H1 (cell line): Measurements from ENCODE around the gene CCDC154. TPM values are rescaled to one million over a fixed set of nuclear protein-coding genes. Genes with fewer than 3 reads are reported as not detected.

Experiments used
- CTCF ChIA-PET: fragments of 300-600 bp; sonication (Branson Sonifier 250); formaldehyde crosslinking; loops from one replicate; lab custom pipeline; 2021; ENCODE audit not compliant: partially characterized antibody; lab: Charles Lee
- POLR2A ChIA-PET: fragments of 300-600 bp; sonication (Branson Sonifier 250); formaldehyde crosslinking; loops from one replicate; lab custom pipeline; 2021; ENCODE audit warnings: inconsistent platforms; ENCODE audit not compliant: partially characterized antibody; lab: Charles Lee
- DNase-seq, 2 experiments: peaks; one replicate each; pipeline versions ENCODE4 v3.0.0 to v3.0.0-alpha.2; 2010 to 2022; ENCODE audit warnings: low spot score in 2 of 2, low read depth in 1 of 2, mixed read lengths in 1 of 2
- FAIRE-seq: peaks from 2 replicates; lab custom pipeline; 2011; peaks lifted over from hg19 to GRCh38; lab: Jason Lieb, UNC
- H2AFZ ChIP-seq: 2 replicates; pipeline ENCODE4 v1.8.1; 2012; ENCODE audit warnings: low read length, inconsistent platforms
- H2AK5ac ChIP-seq: 2 replicates; pipeline ENCODE4 v1.6.1; 2013; ENCODE audit warnings: low read depth, low read length
- H2BK120ac ChIP-seq: replicated peaks from 2 replicates; pipeline ENCODE3; 2013; ENCODE audit warnings: low read depth, low read length, inconsistent platforms
- H2BK12ac ChIP-seq: 2 replicates; pipeline ENCODE4 v1.6.1; 2013; ENCODE audit warnings: low read depth, low read length
- H2BK15ac ChIP-seq: 2 replicates; pipeline ENCODE4 v1.6.1; 2013; ENCODE audit warnings: low read length
- H2BK20ac ChIP-seq: 2 replicates; pipeline ENCODE4 v1.6.1; 2013; ENCODE audit warnings: low read length
- H2BK5ac ChIP-seq: 2 replicates; pipeline ENCODE4 v1.6.1; 2013; ENCODE audit warnings: low read depth, low read length
- H3K14ac ChIP-seq: 2 replicates; pipeline ENCODE4 v1.6.1; 2013; ENCODE audit warnings: inconsistent platforms; ENCODE audit not compliant: insufficient read length
- H3K18ac ChIP-seq: 2 replicates; pipeline ENCODE4 v1.6.1; 2013; ENCODE audit warnings: low read length; ENCODE audit errors: extremely low read depth
- H3K23ac ChIP-seq: 2 replicates; pipeline ENCODE4 v1.6.1; 2013; ENCODE audit warnings: inconsistent platforms; ENCODE audit not compliant: insufficient read length
- H3K23me2 ChIP-seq: 2 replicates; pipeline ENCODE4 v1.6.1; 2013; ENCODE audit warnings: low read depth, low read length
- H3K27ac ChIP-seq: 2 replicates; pipeline ENCODE4 v1.6.1; 2011; ENCODE audit warnings: low read depth, low read length, inconsistent platforms
- H3K27me3 ChIP-seq, 4 experiments: replicated peaks in 1 of 4; 1 replicate in 1 of 4; 2 replicates in 3 of 4; pipeline versions ENCODE4 v1.6.1 to v1.8.1; 2011 to 2013; ENCODE audit warnings: low read length in 3 of 4, mild to moderate bottlenecking in 3 of 4, inconsistent platforms in 2 of 4, mixed read lengths in 2 of 4, moderate library complexity in 1 of 4; ENCODE audit not compliant: control insufficient read depth in 3 of 4, insufficient read depth in 3 of 4; ENCODE audit errors: extremely low read depth in 1 of 4
- H3K36me3 ChIP-seq, 4 experiments: 2 replicates each; pipeline versions ENCODE4 v1.6.1 to v1.8.1; 2011 to 2013; ENCODE audit warnings: mild to moderate bottlenecking in 4 of 4, low read length in 3 of 4, moderate library complexity in 2 of 4, control low read depth in 1 of 4, inconsistent platforms in 1 of 4; ENCODE audit not compliant: insufficient read depth in 4 of 4, control insufficient read depth in 2 of 4
- H3K4ac ChIP-seq: replicated peaks from 2 replicates; pipeline ENCODE3; 2013; ENCODE audit warnings: low read length, low read depth, mixed read lengths, inconsistent platforms; ENCODE audit not compliant: insufficient read length
- H3K4me1 ChIP-seq, 4 experiments: replicated peaks in 1 of 4; 1 replicate in 1 of 4; 2 replicates in 3 of 4; pipeline versions ENCODE4 v1.6.1 to v1.8.1; 2011 to 2013; ENCODE audit warnings: low read length in 3 of 4, inconsistent platforms in 2 of 4, mixed read lengths in 1 of 4; ENCODE audit not compliant: insufficient read depth in 4 of 4, control insufficient read depth in 3 of 4
- H3K4me2 ChIP-seq, 2 experiments: 2 replicates each; pipeline versions ENCODE4 v1.6.1 to v1.8.1; 2011 to 2013; ENCODE audit warnings: low read depth in 2 of 2, low read length in 2 of 2, control low read depth in 1 of 2, inconsistent platforms in 1 of 2, mild to moderate bottlenecking in 1 of 2; ENCODE audit not compliant: insufficient read depth in 1 of 2
- H3K4me3 ChIP-seq, 4 experiments: fragments of 200-600, 300-600 bp in 1 of 4; sonication (generic), shearing (Covaris generic), sonication (Bioruptor Twin) in 1 of 4; 2 replicates each; pipeline versions ENCODE4 v1.5.1 to v1.8.1; 2011 to 2016; ENCODE audit warnings: low read length in 4 of 4, low read depth in 3 of 4, control low read depth in 2 of 4, inconsistent platforms in 2 of 4, mild to moderate bottlenecking in 2 of 4, mixed read lengths in 1 of 4, moderate library complexity in 1 of 4; ENCODE audit not compliant: insufficient read depth in 2 of 4; ENCODE audit errors: extremely low read depth in 1 of 4
- H3K56ac ChIP-seq: replicated peaks from 2 replicates; pipeline ENCODE3; 2013; ENCODE audit warnings: low read depth, mild to moderate bottlenecking, mixed read lengths, low read length, inconsistent platforms; ENCODE audit not compliant: insufficient read length
- H3K79me1 ChIP-seq: 2 replicates; pipeline ENCODE4 v1.6.1; 2013; ENCODE audit warnings: low read depth, low read length, control low read depth
- H3K79me2 ChIP-seq, 2 experiments: 2 replicates each; pipeline versions ENCODE4 v1.6.1 to v1.8.1; 2012 to 2013; ENCODE audit warnings: low read length in 2 of 2, mild to moderate bottlenecking in 2 of 2, inconsistent platforms in 1 of 2; ENCODE audit not compliant: insufficient read depth in 2 of 2, control insufficient read depth in 1 of 2
- H3K9ac ChIP-seq, 4 experiments: replicated peaks in 1 of 4; 1 replicate in 1 of 4; 2 replicates in 3 of 4; pipeline versions ENCODE4 v1.6.1 to v1.8.1; 2011 to 2013; ENCODE audit warnings: low read depth in 3 of 4, low read length in 3 of 4, control low read depth in 2 of 4, mild to moderate bottlenecking in 2 of 4, moderate library complexity in 2 of 4, inconsistent platforms in 1 of 4; ENCODE audit errors: extremely low read depth in 1 of 4
- H3K9me3 ChIP-seq, 2 experiments: 2 replicates each; pipeline versions ENCODE4 v1.6.1 to v1.8.1; 2012 to 2013; ENCODE audit warnings: mild to moderate bottlenecking in 2 of 2, moderate library complexity in 2 of 2, control low read depth in 1 of 2, inconsistent platforms in 1 of 2, low read depth in 1 of 2, low read length in 1 of 2, mixed read lengths in 1 of 2; ENCODE audit not compliant: insufficient read depth in 2 of 2
- H4K20me1 ChIP-seq, 2 experiments: replicated peaks in 1 of 2; 2 replicates each; pipeline versions ENCODE3 to v1.8.1; 2011 to 2013; ENCODE audit warnings: inconsistent platforms in 2 of 2, low read length in 2 of 2, mild to moderate bottlenecking in 1 of 2; ENCODE audit not compliant: insufficient read depth in 2 of 2, control insufficient read depth in 1 of 2
- H4K5ac ChIP-seq: 2 replicates; pipeline ENCODE4 v1.6.1; 2013; ENCODE audit warnings: low read length, low read depth, mixed read lengths, inconsistent platforms; ENCODE audit not compliant: insufficient read length
- H4K8ac ChIP-seq: 2 replicates; pipeline ENCODE4 v1.8.0; 2013; ENCODE audit warnings: mild to moderate bottlenecking, moderate library complexity, low read length, inconsistent platforms; ENCODE audit not compliant: insufficient read depth; ENCODE audit errors: extremely low read depth
- H4K91ac ChIP-seq: replicated peaks from 2 replicates; pipeline ENCODE3; 2013; ENCODE audit warnings: low read length, mixed read lengths, inconsistent platforms; ENCODE audit not compliant: insufficient read length
- EP300 ChIP-seq, 2 experiments: IDR thresholded peaks; 1 replicate in 1 of 2; 2 replicates in 1 of 2; pipeline ENCODE4 v1.6.1; 2011 to 2012; ENCODE audit warnings: low read depth in 2 of 2, low read length in 2 of 2, mild to moderate bottlenecking in 2 of 2, borderline replicate concordance in 1 of 2, inconsistent platforms in 1 of 2, moderate library complexity in 1 of 2
- EZH2 ChIP-seq: fragments of 200-600 bp; sonication (generic); IDR thresholded peaks from 2 replicates; pipeline ENCODE4 v1.7.1; 2012; ENCODE audit warnings: low read depth, mild to moderate bottlenecking, moderate library complexity, low read length, inconsistent platforms; ENCODE audit not compliant: severe bottlenecking
- POLR2AphosphoS5 ChIP-seq: IDR thresholded peaks from 2 replicates; pipeline ENCODE4 v1.6.1; 2011; ENCODE audit warnings: low read depth, low read length
- POU5F1 ChIP-seq: IDR thresholded peaks from 2 replicates; pipeline ENCODE4 v1.6.1; 2011; ENCODE audit warnings: low read depth, mild to moderate bottlenecking, low read length, moderate library complexity
- RAD21 ChIP-seq, 2 experiments: IDR thresholded peaks in 1 of 2; conservative IDR thresholded peaks in 1 of 2; 2 replicates each; pipeline ENCODE4 v1.6.1; 2011; ENCODE audit warnings: low read depth in 2 of 2, low read length in 2 of 2, improper control_type of control experiment in 1 of 2, inconsistent platforms in 1 of 2, mild to moderate bottlenecking in 1 of 2, moderate library complexity in 1 of 2
- TBP ChIP-seq: IDR thresholded peaks from 2 replicates; pipeline ENCODE4 v1.6.1; 2011; ENCODE audit warnings: low read depth, low read length, improper control_type of control experiment
- WGBS, 2 experiments: shearing (Covaris generic) in 1 of 2; methylation state at CpG; one replicate each; pipeline versions ENCODE4 v1.1.6 to v1.1.7; 2013 to 2015; ENCODE audit warnings: low lambda C conversion rate in 2 of 2, mixed read lengths in 2 of 2, inconsistent platforms in 1 of 2, low coverage in 1 of 2, missing lambda C conversion rate in 1 of 2; ENCODE audit not compliant: insufficient replicate concordance in 2 of 2, insufficient coverage in 1 of 2, insufficient read length in 1 of 2; ENCODE audit errors: extremely low coverage in 1 of 2, missing lambda C conversion rate in 1 of 2; 5-methylcytosine and 5-hydroxymethylcytosine counted together
- polyA plus RNA-seq, 7 experiments: library from polyadenylated mRNA; depleted of rRNA in 3 of 7; stranded (reverse) in 5 of 7; unstranded in 2 of 7; fragments of >200 nt in 5 of 7; fragments of 200-250 nt in 2 of 7; gene quantifications; 1 replicate in 5 of 7; 2 replicates in 1 of 7; 4 replicates in 1 of 7; pipeline versions ENCODE4 v1.2.1 to v1.2.3, GENCODE V29; 2011 to 2013; ENCODE audit warnings: missing spikeins in 2 of 7, mixed read lengths in 2 of 7
- total RNA-seq: library from RNA; stranded (reverse); fragmentation: NEBNext Ultra II Directional; extraction: Animal tissue kit (Norgen Biotek cat#: 25700); gene quantifications from 2 replicates; pipeline ENCODE4 v1.2.1, GENCODE V29; 2021
- TF ChIP-seq, protein P1 (sequence below): IDR thresholded peaks from 2 replicates; pipeline ENCODE4 v1.6.1; 2012; ENCODE audit warnings: inconsistent platforms

CCDC154 gene
- total and polyA plus RNA-seq, 2 of the 8 experiments (the other 6 are each of a cell fraction or from before 2014, with no cell fraction given) = 0.15 to 0.88 TPM

DNA sequence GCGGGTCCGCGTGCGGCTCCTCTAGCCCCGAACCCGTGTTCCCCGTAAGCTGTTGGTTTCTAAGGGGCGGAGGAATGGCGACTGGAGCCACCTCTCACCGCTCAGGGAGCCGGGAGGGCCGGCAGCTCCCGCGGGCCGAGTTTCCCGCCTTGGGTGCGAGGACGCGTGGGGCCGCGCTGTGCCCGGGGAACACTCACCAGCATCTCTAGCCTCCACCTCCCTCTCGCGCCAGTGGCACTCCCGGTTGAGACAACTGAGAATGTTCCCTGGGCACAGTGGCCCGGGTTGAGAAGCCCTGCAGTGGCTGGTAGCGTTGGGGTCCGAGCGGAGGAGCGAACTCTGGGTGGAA lies 49.4 kb upstream of the CCDC154 start:
- WGBS, 2 experiments = 0% methylated on average over 1 of the region's 30 CpGs; no CpG with 5 or more reads in 1 of the 2 experiments
- Histone ChIP-seq H3K36me3 (peaks cover 11 to 33% (median 18%) of the 10 kb centered on the region in 4 experiments), H2AK5ac (peak overlapping the region; percentile 15; the same call in 1 of the 2 replicates)
- TF ChIP-seq EP300 (IDR thresholded peaks at IDR 0.05; ENCODE audit: borderline replicate concordance in 1 of 2, low read depth in 2 of 2, low read length in 2 of 2) (no peak), TBP (no peak), POLR2AphosphoS5 (no peak; the same call in 1 of the 2 replicates), RAD21 (IDR thresholded peaks at IDR 0.05 in 1 of 2, conservative IDR thresholded peaks at IDR 0.05 in 1 of 2; ENCODE audit: low read depth in 2 of 2, low read length in 2 of 2) (no peak), EZH2 (no peak), POU5F1 (no peak)
- TF ChIP-seq, protein P1, sequence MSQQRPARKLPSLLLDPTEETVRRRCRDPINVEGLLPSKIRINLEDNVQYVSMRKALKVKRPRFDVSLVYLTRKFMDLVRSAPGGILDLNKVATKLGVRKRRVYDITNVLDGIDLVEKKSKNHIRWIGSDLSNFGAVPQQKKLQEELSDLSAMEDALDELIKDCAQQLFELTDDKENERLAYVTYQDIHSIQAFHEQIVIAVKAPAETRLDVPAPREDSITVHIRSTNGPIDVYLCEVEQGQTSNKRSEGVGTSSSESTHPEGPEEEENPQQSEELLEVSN = no peak
- TF ChIP-seq, all 59 proteins: peak for 0
- ChIA-PET CTCF (interaction anchor here (0.6 to 2.2 kb wide), 7 partner anchors 9 to 55 kb away, joined by 3 to 7 read pairs (median 3); no protein-coding TSS in a partner anchor), POLR2A (interaction anchor here (0.6 to 16.8 kb wide), 10 partner anchors 9 to 117 kb away, joined by 3 to 175 read pairs (median 5); partner anchors contain the start of gene CCDC154)
- no peak for FAIRE-seq
- Histone ChIP-seq H3K27me3 (no peaks in the 10 kb centered on the region), H2BK15ac (no peak overlapping the region), H4K5ac (no peak overlapping the region), H2BK20ac (no peak overlapping the region), H3K56ac (peak overlapping the region; percentile 59), H2BK5ac (no peak overlapping the region), H3K14ac (no peak overlapping the region), H2AFZ (no peak overlapping the region), H4K20me1 (peaks cover 3% of the 10 kb centered on the region in 2 experiments), H4K91ac (no peak overlapping the region), H3K4me3 (peak overlapping the region; percentile 86 to 93 (median 90)), H3K27ac (peak overlapping the region; percentile 97; the same call in 1 of the 2 replicates), H3K4me2 (peak overlapping the region; percentile 88 to 90), H3K23ac (no peak overlapping the region), H3K79me2 (peaks cover 0 to 12% of the 10 kb centered on the region in 2 experiments; a peak in 1 of 4 replicates), H3K18ac (no peak overlapping the region), H2BK12ac (no peak overlapping the region), H3K9me3 (no peaks in the 10 kb centered on the region), H2BK120ac (no peak overlapping the region), H4K8ac (peak overlapping the region; percentile 84), H3K9ac (peak overlapping the region; percentile 87 to 94 (median 92)), H3K4ac (no peak overlapping the region), H3K4me1 (peaks cover 0 to 8% (median 5%) of the 10 kb centered on the region in 4 experiments; a peak in 4 of 7 replicates), H3K79me1 (peaks cover 3% of the 10 kb centered on the region), H3K23me2 (peaks cover 9% of the 10 kb centered on the region)
- no peak for DNase-seq
